Brain microvascular endothelial cell (primary cell): ENCODE results near the gene SNX25.

Experiments
- DNase-seq: peaks from one replicate; pipeline ENCODE4 v3.0.0-alpha.2; 2020
- H3K27ac ChIP-seq: fragments of 250-450 bp; sonication (Bioruptor Pico); 2 replicates; pipeline ENCODE4 v1.5.1; 2020; ENCODE audit warnings: mild to moderate bottlenecking, moderate library complexity
- H3K27me3 ChIP-seq: fragments of 250-450 bp; sonication (Bioruptor Pico); replicated peaks from 2 replicates; pipeline ENCODE4 v1.5.1; 2020; ENCODE audit warnings: mild to moderate bottlenecking
- H3K36me3 ChIP-seq: fragments of 250-450 bp; sonication (Bioruptor Pico); replicated peaks from 2 replicates; pipeline ENCODE4 v1.5.1; 2020; ENCODE audit warnings: mild to moderate bottlenecking
- H3K4me3 ChIP-seq: 2 replicates; pipeline ENCODE4 v1.5.1; 2011; ENCODE audit warnings: low read depth, mild to moderate bottlenecking, control low read depth, low read length, moderate library complexity
- in situ Hi-C: cut with HindIII; loops from 2 replicates; pipeline ENCODE4 v1.10.0; 2017; ENCODE audit warnings: low sequenced_read_pairs, low pct_ligation_motif_present
- TF ChIP-seq, protein P1 (sequence below): IDR thresholded peaks from 2 replicates; pipeline ENCODE4 v1.5.1; 2011; ENCODE audit warnings: low read depth, mild to moderate bottlenecking, moderate library complexity, low read length, control low read depth, inconsistent platforms; ENCODE audit errors: missing control alignments

Gene SNX25

DNA sequence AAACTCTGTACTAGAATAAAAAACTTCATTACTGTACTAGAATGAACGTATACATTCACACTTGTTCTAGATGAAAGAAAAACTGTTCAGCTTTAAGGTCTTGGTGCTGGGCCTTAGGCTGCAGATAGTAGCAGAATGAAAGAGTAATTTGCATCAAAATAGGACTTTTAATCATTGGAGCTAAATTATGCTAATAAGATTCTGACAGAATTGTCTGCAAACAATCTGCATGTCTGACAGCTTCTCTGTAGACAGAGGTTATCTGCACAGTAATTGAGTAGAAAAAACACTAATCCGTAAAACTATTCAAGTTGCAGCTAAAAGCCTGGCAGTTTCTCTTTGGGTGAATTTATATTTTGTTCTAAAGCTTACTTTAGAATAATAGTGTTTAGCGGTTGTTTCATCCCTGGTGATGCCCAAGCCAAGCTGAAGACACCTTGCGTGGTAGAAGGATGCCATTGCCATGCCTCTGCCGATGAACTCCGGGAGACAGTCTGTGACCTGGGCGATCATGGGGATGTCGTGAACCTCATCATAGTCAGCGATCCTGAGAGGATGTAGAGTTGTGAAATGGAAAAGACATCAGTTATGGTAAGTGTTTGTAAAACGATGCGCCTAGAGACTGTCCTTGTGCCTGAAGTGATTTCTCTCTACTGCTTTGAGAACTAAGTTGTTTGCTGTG lies 161.0 kb downstream of the SNX25 start:
- Histone ChIP-seq H3K27me3 (no peaks in the 10 kb centered on the region), H3K27ac (no peak overlapping the region), H3K4me3 (no peak overlapping the region), H3K36me3 (peaks cover 3% of the 10 kb centered on the region)
- no peak for DNase-seq
- TF ChIP-seq, protein P1, sequence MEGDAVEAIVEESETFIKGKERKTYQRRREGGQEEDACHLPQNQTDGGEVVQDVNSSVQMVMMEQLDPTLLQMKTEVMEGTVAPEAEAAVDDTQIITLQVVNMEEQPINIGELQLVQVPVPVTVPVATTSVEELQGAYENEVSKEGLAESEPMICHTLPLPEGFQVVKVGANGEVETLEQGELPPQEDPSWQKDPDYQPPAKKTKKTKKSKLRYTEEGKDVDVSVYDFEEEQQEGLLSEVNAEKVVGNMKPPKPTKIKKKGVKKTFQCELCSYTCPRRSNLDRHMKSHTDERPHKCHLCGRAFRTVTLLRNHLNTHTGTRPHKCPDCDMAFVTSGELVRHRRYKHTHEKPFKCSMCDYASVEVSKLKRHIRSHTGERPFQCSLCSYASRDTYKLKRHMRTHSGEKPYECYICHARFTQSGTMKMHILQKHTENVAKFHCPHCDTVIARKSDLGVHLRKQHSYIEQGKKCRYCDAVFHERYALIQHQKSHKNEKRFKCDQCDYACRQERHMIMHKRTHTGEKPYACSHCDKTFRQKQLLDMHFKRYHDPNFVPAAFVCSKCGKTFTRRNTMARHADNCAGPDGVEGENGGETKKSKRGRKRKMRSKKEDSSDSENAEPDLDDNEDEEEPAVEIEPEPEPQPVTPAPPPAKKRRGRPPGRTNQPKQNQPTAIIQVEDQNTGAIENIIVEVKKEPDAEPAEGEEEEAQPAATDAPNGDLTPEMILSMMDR, result no peak
- in situ Hi-C loops, result no loop called here

DNA sequence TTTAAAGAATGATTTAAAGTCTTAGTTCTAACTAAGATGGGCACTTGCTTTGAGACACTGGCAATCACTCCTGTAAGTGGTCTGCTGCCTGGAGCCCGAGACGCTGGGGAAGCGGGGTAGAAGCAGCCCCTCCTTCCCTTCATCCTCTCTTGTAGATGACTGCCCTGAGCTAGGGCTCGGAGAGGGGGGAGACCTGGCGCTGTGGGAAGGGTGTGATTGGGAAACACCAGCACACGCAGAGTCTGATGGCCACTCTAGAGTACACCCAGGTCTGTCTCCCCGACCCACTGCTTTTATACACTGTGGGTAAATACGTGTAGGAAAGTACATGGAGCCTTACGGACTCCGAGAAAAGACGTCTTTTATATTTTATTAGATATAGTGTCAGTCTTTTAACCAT lies 162.3 kb downstream of the SNX25 start:
- no peak overlapping the region for H3K4me3 ChIP-seq
- no peaks in the 10 kb centered on the region for H3K27me3 ChIP-seq
- TF ChIP-seq, protein P1, result no peak
- in situ Hi-C loops, result no loop called here
- no peak for DNase-seq
- H3K36me3 ChIP-seq, result peaks cover 3% of the 10 kb centered on the region
- H3K27ac ChIP-seq, result no peak overlapping the region

DNA sequence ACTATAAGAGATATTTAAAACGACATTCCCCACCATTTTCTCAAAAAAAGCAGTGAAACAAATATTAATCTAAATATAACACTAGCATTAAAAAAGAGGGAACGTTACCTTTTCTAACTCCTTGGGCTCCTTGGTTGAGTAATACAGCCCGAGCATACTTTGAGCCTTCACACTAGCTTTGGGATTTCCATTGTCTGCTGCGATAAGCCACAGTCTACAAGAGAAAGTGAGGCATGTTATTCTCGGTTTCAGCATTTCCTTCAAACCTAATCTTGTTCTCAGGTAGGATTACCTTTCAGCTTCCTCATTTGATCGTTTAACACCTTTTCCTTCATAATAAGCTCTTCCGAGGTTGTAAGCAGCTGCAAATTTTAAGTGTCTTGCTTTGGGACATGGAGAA lies 164.6 kb downstream of the SNX25 start:
- in situ Hi-C loops, result no loop called here
- H3K36me3 ChIP-seq, result peaks cover 3% of the 10 kb centered on the region
- H3K4me3 ChIP-seq, result no peak overlapping the region
- no peak overlapping the region for H3K27ac ChIP-seq
- TF ChIP-seq, protein P1, result no peak
- no peak for DNase-seq
- H3K27me3 ChIP-seq, result no peaks in the 10 kb centered on the region

DNA sequence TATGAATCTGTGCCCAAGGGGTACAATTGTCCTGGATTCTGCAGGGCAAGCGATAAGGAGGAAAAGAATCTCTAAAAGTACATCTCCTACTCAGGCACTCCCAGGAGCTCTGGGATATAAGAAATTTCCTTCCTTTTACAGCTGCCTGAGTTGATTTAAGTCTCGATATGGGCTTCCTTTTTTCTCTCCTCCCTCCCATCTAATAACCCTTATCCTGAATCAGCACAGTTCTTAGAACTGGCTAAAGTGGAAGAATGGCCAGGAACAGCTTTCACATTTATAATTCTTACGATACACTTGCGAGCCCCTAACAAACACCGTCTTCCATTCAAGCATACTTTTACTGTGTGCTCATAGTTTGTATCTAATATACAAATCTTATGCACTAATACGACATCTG lies 165.2 kb downstream of the SNX25 start:
- Histone ChIP-seq H3K36me3 (peaks cover 3% of the 10 kb centered on the region), H3K27me3 (no peaks in the 10 kb centered on the region), H3K4me3 (no peak overlapping the region), H3K27ac (no peak overlapping the region)
- in situ Hi-C loops, result no loop called here
- DNase-seq, result no peak
- TF ChIP-seq, protein P1, result no peak

DNA sequence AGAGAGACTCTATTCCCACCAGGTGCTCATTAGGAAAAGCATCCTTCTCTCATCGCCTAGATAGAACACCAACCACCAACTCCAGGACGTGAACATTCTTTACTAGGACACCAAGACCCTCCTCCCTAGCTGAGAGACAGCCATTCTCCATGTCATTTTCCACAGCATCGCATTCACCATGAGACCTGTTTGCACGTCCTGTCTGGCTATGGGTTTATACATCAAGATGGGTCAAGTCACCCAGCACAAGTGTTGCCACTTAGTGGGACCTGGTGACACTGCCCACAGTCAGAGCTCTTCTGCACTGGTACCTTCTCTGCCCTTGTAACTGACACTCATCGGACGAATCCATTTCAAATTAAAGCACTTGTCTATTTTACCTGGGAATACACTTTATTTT lies 168.9 kb downstream of the SNX25 start:
- no peak for DNase-seq
- TF ChIP-seq, protein P1, result no peak
- in situ Hi-C loops, result no loop called here

More for the DNA sequence above, 168.9 kb downstream of the SNX25 start:
- Histone ChIP-seq H3K27me3 (no peaks in the 10 kb centered on the region), H3K36me3 (no peaks in the 10 kb centered on the region), H3K4me3 (no peak overlapping the region), H3K27ac (no peak overlapping the region)
